Calu3 (cell line): ENCODE data around the gene SEC24A. TPM values are rescaled to one million over a fixed set of nuclear protein-coding genes. Genes with fewer than 3 reads are reported as not detected.

Experiments used
- BruUV-seq: library from RNA; stranded (reverse); fragments of 400-500 nt; replicated peaks from 2 replicates; lab custom pipeline; 2021; lab: Mats Ljungman, UMichigan
- CTCF ChIA-PET: fragments of 300-600 bp; sonication (Branson Sonifier 250); formaldehyde crosslinking; loops from one replicate; lab custom pipeline; 2022; ENCODE audit warnings: antibody characterized with exemption; lab: Charles Lee
- DNase-seq: peaks from one replicate; pipeline ENCODE4 v3.0.0; 2022
- H3K27ac Mint-ChIP-seq: one replicate; pipeline ENCODE4 v1.8.0; 2022; ENCODE audit warnings: mixed read lengths; ENCODE audit not compliant: unreplicated experiment
- H3K27me3 Mint-ChIP-seq: one replicate; pipeline ENCODE4 v1.8.0; 2022; ENCODE audit warnings: mixed read lengths; ENCODE audit not compliant: unreplicated experiment
- H3K36me3 Mint-ChIP-seq: one replicate; pipeline ENCODE4 v1.8.0; 2022; ENCODE audit warnings: mild to moderate bottlenecking, moderate library complexity, mixed read lengths; ENCODE audit not compliant: insufficient read depth, unreplicated experiment
- H3K4me1 Mint-ChIP-seq: one replicate; pipeline ENCODE4 v1.8.0; 2022; ENCODE audit warnings: mild to moderate bottlenecking, low read depth, mixed read lengths; ENCODE audit not compliant: unreplicated experiment
- H3K4me3 Mint-ChIP-seq: one replicate; pipeline ENCODE4 v1.8.0; 2022; ENCODE audit warnings: mild to moderate bottlenecking, low read depth, moderate library complexity, mixed read lengths; ENCODE audit not compliant: unreplicated experiment
- H3K9me3 Mint-ChIP-seq: one replicate; pipeline ENCODE4 v1.8.0; 2022; ENCODE audit warnings: low read depth, mixed read lengths; ENCODE audit not compliant: unreplicated experiment
- CTCF ChIP-seq: fragments of 200-600 bp; IDR thresholded peaks from one replicate; pipeline ENCODE4 v1.8.0; 2022; ENCODE audit warnings: antibody characterized with exemption; ENCODE audit not compliant: unreplicated experiment
- intact Hi-C: fragments of 100-400 bp; cut with micrococcal nuclease; formaldehyde crosslinking; loops from one replicate; pipeline ENCODE4 v1.10.0; 2022; ENCODE audit not compliant: unreplicated experiment
- total RNA-seq: library from RNA; stranded (reverse); gene quantifications from 2 replicates; pipeline ENCODE4 v1.2.3, GENCODE V29; 2022

SEC24A gene
- total RNA-seq, 1 experiment from 2014 or later = 35.2 TPM

GRCh38 chr5:134610725-134611124 is 37.9 kb upstream of the SEC24A start:
- Mint-ChIP-seq H3K27me3 (no peaks in the 10 kb centered on the region), H3K36me3 (peaks cover 64% of the 10 kb centered on the region), H3K4me3 (no peak overlapping the region), H3K4me1 (peaks cover 18% of the 10 kb centered on the region), H3K9me3 (no peaks in the 10 kb centered on the region), H3K27ac (no peak overlapping the region)
- CTCF ChIA-PET = interaction anchor here (0.7 kb wide), 2 partner anchors 73 to 403 kb away, joined by 3 to 4 read pairs; no protein-coding TSS in a partner anchor
- DNase-seq = no peak
- BruUV-seq = no TSS peak
- no peak for TF ChIP-seq CTCF
- intact Hi-C loops = no loop called here

GRCh38 chr5:134611515-134611914 is 37.1 kb upstream of the SEC24A start:
- peaks cover 72% of the 10 kb centered on the region for H3K36me3 Mint-ChIP-seq
- H3K4me1 Mint-ChIP-seq = peaks cover 18% of the 10 kb centered on the region
- CTCF ChIA-PET = no interaction called here
- no TSS peak for BruUV-seq
- no peak overlapping the region for H3K4me3 Mint-ChIP-seq
- intact Hi-C loops = no loop called here
- H3K9me3 Mint-ChIP-seq = no peaks in the 10 kb centered on the region
- DNase-seq = no peak
- no peaks in the 10 kb centered on the region for H3K27me3 Mint-ChIP-seq
- no peak overlapping the region for H3K27ac Mint-ChIP-seq
- TF ChIP-seq CTCF = no peak

- no peak for TF ChIP-seq CTCF
- BruUV-seq = no TSS peak
- H3K27ac Mint-ChIP-seq = peak overlapping the region; percentile 20
- CTCF ChIA-PET = no interaction called here
- H3K36me3 Mint-ChIP-seq = peaks cover 61% of the 10 kb centered on the region
- intact Hi-C loops = no loop called here
- no peaks in the 10 kb centered on the region for H3K9me3 Mint-ChIP-seq
- H3K27me3 Mint-ChIP-seq = no peaks in the 10 kb centered on the region
- no peak overlapping the region for H3K4me3 Mint-ChIP-seq
- no peak for DNase-seq
- H3K4me1 Mint-ChIP-seq = peaks cover 9% of the 10 kb centered on the region
Observed at GRCh38 chr5:134614450-134615085, 34.0 kb upstream of the SEC24A start.

GRCh38 chr5:134620634-134621033 is 28.0 kb upstream of the SEC24A start:
- Mint-ChIP-seq H3K9me3 (no peaks in the 10 kb centered on the region), H3K36me3 (peaks cover 46% of the 10 kb centered on the region), H3K4me3 (no peak overlapping the region), H3K27ac (no peak overlapping the region), H3K27me3 (no peaks in the 10 kb centered on the region), H3K4me1 (peaks cover 12% of the 10 kb centered on the region)
- CTCF ChIA-PET = interaction anchor here (0.6 kb wide), 1 partner anchor 19 kb away, joined by 4 read pairs; no protein-coding TSS in a partner anchor
- intact Hi-C loops = no loop called here
- DNase-seq = no peak
- TF ChIP-seq CTCF = no peak
- BruUV-seq = no TSS peak
